Hepatocyte (in vitro differentiated cells): Measurements from ENCODE around the gene NOP58.

Experiments used
- CTCF ChIP-seq: fragments of 200-600 bp; sonication (generic); IDR thresholded peaks from 2 replicates; pipeline ENCODE4 v1.5.1; 2016; ENCODE audit warnings: antibody characterized with exemption, mild to moderate bottlenecking; ENCODE audit not compliant: poor library complexity
- EZH2phosphoT487 ChIP-seq: fragments of 200-600 bp; sonication (generic); IDR thresholded peaks from one replicate; pipeline ENCODE4 v1.6.1; 2018; ENCODE audit warnings: antibody characterized with exemption, mild to moderate bottlenecking, low read depth, moderate library complexity; ENCODE audit not compliant: unreplicated experiment, severe bottlenecking

- TF ChIP-seq CTCF, result no peak
- no peak for TF ChIP-seq EZH2phosphoT487
These were observed 56.9 kb downstream of the NOP58 start for GRCh38 chr2:202322435-202322834.
